Caco-2 (cell line): Measurements from ENCODE around the gene UBAP1. TPM values are rescaled to one million over a fixed set of nuclear protein-coding genes. Genes with fewer than 3 reads are reported as not detected.
A peak's percentile ranks its signal among the peaks of the same experiment; 100 is the strongest.
"Not testable (repeated sequence)": the region's sequence is repeated elsewhere in the genome, so short reads cannot be mapped to it uniquely, and the experiment has no call there.

Source experiments
- BruUV-seq: library from RNA; stranded (reverse); fragments of 400-500 nt; replicated peaks from 2 replicates; lab custom pipeline; 2021; lab: Mats Ljungman, UMichigan
- CTCF ChIA-PET: fragments of 300-600 bp; sonication (Branson Sonifier 250); formaldehyde crosslinking; loops from one replicate; lab custom pipeline; 2022; ENCODE audit warnings: antibody characterized with exemption; lab: Charles Lee
- POLR2A ChIA-PET: fragments of 300-600 bp; sonication (Branson Sonifier 250); formaldehyde crosslinking; loops from one replicate; lab custom pipeline; 2022; ENCODE audit warnings: antibody characterized with exemption; lab: Charles Lee
- DNase-seq, 2 experiments: peaks; one replicate each; pipeline versions ENCODE4 v3.0.0 to v3.0.0-alpha.2; 2020 to 2022
- H3K27me3 ChIP-seq: replicated peaks from 2 replicates; pipeline ENCODE4 v1.6.0; 2011; ENCODE audit warnings: low read length; ENCODE audit not compliant: control insufficient read depth, insufficient read depth
- H3K36me3 ChIP-seq: 2 replicates; pipeline ENCODE4 v1.5.1; 2011; ENCODE audit warnings: low read length; ENCODE audit not compliant: control insufficient read depth, insufficient read depth
- H3K4me1 ChIP-seq: fragments of 250-450 bp; sonication (Bioruptor Pico); 2 replicates; pipeline ENCODE4 v1.5.1; 2020; ENCODE audit warnings: mild to moderate bottlenecking
- H3K4me3 ChIP-seq: 2 replicates; pipeline ENCODE4 v1.5.1; 2011; ENCODE audit warnings: low read depth, mild to moderate bottlenecking, control low read depth, low read length
- H3K9me3 ChIP-seq: fragments of 250-450 bp; sonication (Bioruptor Pico); 2 replicates; pipeline ENCODE4 v1.5.1; 2020; ENCODE audit warnings: mild to moderate bottlenecking, moderate library complexity
- H3K27ac Mint-ChIP-seq: one replicate; pipeline ENCODE4 v1.8.0; 2022; ENCODE audit warnings: mixed read lengths; ENCODE audit not compliant: unreplicated experiment
- H3K27me3 Mint-ChIP-seq: one replicate; pipeline ENCODE4 v1.8.0; 2022; ENCODE audit warnings: mixed read lengths; ENCODE audit not compliant: insufficient read depth, unreplicated experiment
- H3K36me3 Mint-ChIP-seq: one replicate; pipeline ENCODE4 v1.8.0; 2022; ENCODE audit warnings: mild to moderate bottlenecking, mixed read lengths; ENCODE audit not compliant: insufficient read depth, unreplicated experiment
- H3K4me1 Mint-ChIP-seq: one replicate; pipeline ENCODE4 v1.8.0; 2022; ENCODE audit warnings: low read depth, mixed read lengths; ENCODE audit not compliant: unreplicated experiment
- H3K4me3 Mint-ChIP-seq: one replicate; pipeline ENCODE4 v1.8.0; 2022; ENCODE audit warnings: mild to moderate bottlenecking, moderate library complexity, mixed read lengths; ENCODE audit not compliant: unreplicated experiment
- H3K9me3 Mint-ChIP-seq: one replicate; pipeline ENCODE4 v1.8.0; 2022; ENCODE audit warnings: mixed read lengths; ENCODE audit not compliant: unreplicated experiment
- CTCF ChIP-seq, 2 experiments: fragments of 200-600 bp in 1 of 2; IDR thresholded peaks; 1 replicate in 1 of 2; 2 replicates in 1 of 2; pipeline versions ENCODE4 v1.5.1 to v1.8.0; 2011 to 2022; ENCODE audit warnings: antibody characterized with exemption in 1 of 2, control low read depth in 1 of 2, inconsistent platforms in 1 of 2, low read depth in 1 of 2, low read length in 1 of 2, mild to moderate bottlenecking in 1 of 2, moderate library complexity in 1 of 2; ENCODE audit not compliant: insufficient read depth in 1 of 2, severe bottlenecking in 1 of 2, unreplicated experiment in 1 of 2
- intact Hi-C: fragments of 100-400 bp; cut with micrococcal nuclease; formaldehyde crosslinking; loops from one replicate; pipeline ENCODE4 v1.10.0; 2022; ENCODE audit not compliant: unreplicated experiment
- total RNA-seq: library from RNA; stranded (reverse); gene quantifications from 2 replicates; pipeline ENCODE4 v1.2.3, GENCODE V29; 2022

UBAP1 gene
- total RNA-seq, 1 experiment from 2014 or later: 33.2 TPM

DNA sequence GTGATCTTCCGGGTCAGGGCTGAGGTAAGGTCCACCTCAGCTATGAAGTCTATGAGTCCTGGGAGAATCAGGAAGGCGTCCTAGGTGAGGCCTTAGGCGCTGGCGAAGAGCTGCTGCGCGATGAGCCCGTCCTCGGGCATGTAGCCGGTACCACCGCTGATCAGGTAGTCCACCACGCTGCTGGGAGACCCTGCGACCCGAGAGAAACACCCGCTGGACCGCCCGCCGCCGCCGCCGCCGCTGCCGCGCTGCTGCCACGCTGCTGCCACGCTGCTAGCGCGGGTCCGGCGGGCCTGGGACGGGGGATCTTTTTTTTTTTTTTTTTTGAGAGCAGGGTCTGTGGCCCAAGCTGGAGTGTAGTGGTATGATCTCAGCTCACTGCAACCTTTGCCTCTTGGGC lies 44.3 kb upstream of the UBAP1 start:
- no peak for DNase-seq
- no peak overlapping the region for H3K4me3 Mint-ChIP-seq
- H3K27ac Mint-ChIP-seq: no peak overlapping the region
- H3K9me3 ChIP-seq: no peaks in the 10 kb centered on the region
- ChIA-PET POLR2A (no interaction called here), CTCF (interaction anchor here (0.6 kb wide), 1 partner anchor 186 kb away, joined by 3 read pairs; no protein-coding TSS in a partner anchor)
- no peaks in the 10 kb centered on the region for H3K27me3 ChIP-seq
- H3K36me3 ChIP-seq: no peaks in the 10 kb centered on the region
- intact Hi-C loops: no loop called here
- H3K4me1 ChIP-seq: no peaks in the 10 kb centered on the region
- no peak for TF ChIP-seq CTCF (IDR thresholded peaks at IDR 0.05; ENCODE audit: insufficient read depth in 1 of 2, low read depth in 1 of 2, low read length in 1 of 2, severe bottlenecking in 1 of 2, unreplicated experiment in 1 of 2)
- no peaks in the 10 kb centered on the region for H3K9me3 Mint-ChIP-seq
- H3K4me3 ChIP-seq: no peak overlapping the region
- H3K27me3 Mint-ChIP-seq: no peaks in the 10 kb centered on the region
- BruUV-seq: no TSS peak
- no peaks in the 10 kb centered on the region for H3K36me3 Mint-ChIP-seq
- no peaks in the 10 kb centered on the region for H3K4me1 Mint-ChIP-seq

- H3K9me3 Mint-ChIP-seq, H3K4me3 ChIP-seq, H3K4me1 Mint-ChIP-seq, H3K36me3 ChIP-seq, intact Hi-C loops, DNase-seq, H3K27me3 Mint-ChIP-seq, H3K27ac Mint-ChIP-seq, CTCF ChIA-PET, H3K9me3 ChIP-seq, H3K27me3 ChIP-seq, H3K4me1 ChIP-seq, BruUV-seq, H3K36me3 Mint-ChIP-seq, H3K4me3 Mint-ChIP-seq, POLR2A ChIA-PET: not testable (repeated sequence)
These were observed 40.2 kb upstream of the UBAP1 start for GRCh38 chr9:34138644-34139043.

DNA sequence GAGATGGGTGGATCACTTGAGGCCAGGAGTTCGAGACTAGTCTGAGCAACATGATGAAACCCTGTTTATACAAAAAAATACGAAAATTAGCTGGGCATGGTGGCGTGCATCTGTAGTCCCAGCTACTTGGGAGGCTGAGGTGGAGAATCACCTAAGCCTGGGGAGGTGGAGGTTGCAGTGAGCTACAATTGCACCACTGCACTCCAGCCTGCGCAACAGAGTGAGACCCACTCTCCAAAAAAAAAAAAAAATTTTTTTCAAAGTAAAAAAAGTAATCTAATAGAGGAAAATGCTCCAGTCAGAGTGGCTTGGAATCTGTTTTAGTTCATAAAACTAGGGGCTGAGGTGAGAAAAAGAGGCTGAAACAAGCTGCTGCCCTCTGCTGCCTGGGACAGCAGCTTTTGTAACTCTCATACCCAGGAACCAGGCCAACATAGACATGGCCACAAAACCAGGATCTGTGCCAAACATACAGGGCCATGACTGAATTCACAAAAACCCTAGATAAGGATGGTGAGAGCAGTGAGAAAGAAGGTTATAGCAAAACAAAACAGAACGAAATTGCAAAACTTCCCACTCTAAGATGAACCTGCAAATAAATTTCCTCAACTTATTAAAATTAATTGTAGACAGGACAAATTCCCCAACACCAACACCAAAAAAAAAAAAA lies 39.2 kb upstream of the UBAP1 start:
- Histone ChIP-seq H3K36me3 (no peaks in the 10 kb centered on the region), H3K27me3 (no peaks in the 10 kb centered on the region), H3K4me1 (no peaks in the 10 kb centered on the region), H3K4me3 (no peak overlapping the region), H3K9me3 (no peaks in the 10 kb centered on the region)
- no peaks in the 10 kb centered on the region for H3K27me3 Mint-ChIP-seq
- no peaks in the 10 kb centered on the region for H3K9me3 Mint-ChIP-seq
- BruUV-seq: no TSS peak
- no peaks in the 10 kb centered on the region for H3K4me1 Mint-ChIP-seq
- CTCF ChIA-PET: interaction anchor here (0.6 to 1.2 kb wide), 5 partner anchors 16 to 398 kb away, joined by 3 to 5 read pairs (median 4); no protein-coding TSS in a partner anchor
- no peak overlapping the region for H3K4me3 Mint-ChIP-seq
- H3K36me3 Mint-ChIP-seq: no peaks in the 10 kb centered on the region
- no peak overlapping the region for H3K27ac Mint-ChIP-seq
- POLR2A ChIA-PET: no interaction called here
- DNase-seq: no peak
- intact Hi-C loops: no loop called here
- TF ChIP-seq CTCF (IDR thresholded peaks at IDR 0.05; ENCODE audit: insufficient read depth in 1 of 2, low read depth in 1 of 2, low read length in 1 of 2, severe bottlenecking in 1 of 2, unreplicated experiment in 1 of 2): peak in 1 of 2 experiments; percentile 32
